Loucy (cell line): Measurements from ENCODE around the gene RCBTB1.

Experiments
- H2AFZ ChIP-seq: fragments of 200-600 bp; sonication (generic); 2 replicates; pipeline ENCODE4 v1.6.0; 2016; ENCODE audit warnings: antibody characterized with exemption, mild to moderate bottlenecking, low read length, moderate library complexity
- H3F3A ChIP-seq: fragments of 200-600 bp; 2 replicates; pipeline ENCODE4 v1.6.0; 2016; ENCODE audit warnings: antibody characterized with exemption, low read depth, mild to moderate bottlenecking
- H3K27me3 ChIP-seq: fragments of 200-600 bp; sonication (generic); 2 replicates; pipeline ENCODE4 v1.6.1; 2014; ENCODE audit warnings: low read length, mild to moderate bottlenecking; ENCODE audit not compliant: insufficient read depth, poor library complexity, severe bottlenecking
- H3K36me3 ChIP-seq: fragments of 200-600 bp; sonication (generic); 2 replicates; pipeline ENCODE4 v1.6.1; 2016; ENCODE audit warnings: low read length; ENCODE audit not compliant: insufficient read depth
- H3K4me1 ChIP-seq: fragments of 200-600 bp; sonication (generic); 2 replicates; pipeline ENCODE4 v1.5.1; 2014; ENCODE audit warnings: low read length, mild to moderate bottlenecking; ENCODE audit not compliant: insufficient read depth, poor library complexity, severe bottlenecking
- H3K4me2 ChIP-seq: fragments of 200-600 bp; sonication (generic); 2 replicates; pipeline ENCODE4 v1.6.0; 2014; ENCODE audit warnings: antibody characterized with exemption, low read length, low read depth, mild to moderate bottlenecking; ENCODE audit not compliant: poor library complexity, severe bottlenecking
- H3K4me3 ChIP-seq: fragments of 200-600 bp; sonication (generic); 2 replicates; pipeline ENCODE4 v1.5.1; 2014; ENCODE audit warnings: low read length, mild to moderate bottlenecking, mixed read lengths; ENCODE audit not compliant: poor library complexity, severe bottlenecking
- H3K79me2 ChIP-seq: fragments of 200-600 bp; sonication (generic); 2 replicates; pipeline ENCODE4 v1.6.1; 2014; ENCODE audit warnings: low read length; ENCODE audit not compliant: insufficient read depth
- H3K9ac ChIP-seq: fragments of 200-600 bp; sonication (generic); 2 replicates; pipeline ENCODE4 v1.6.0; 2014; ENCODE audit warnings: mild to moderate bottlenecking, low read depth, low read length, moderate library complexity; ENCODE audit not compliant: poor library complexity, severe bottlenecking
- H3K9me2 ChIP-seq: fragments of 200-600 bp; sonication (generic); replicated peaks from 2 replicates; pipeline ENCODE4 v1.6.1; 2016; ENCODE audit warnings: low read depth, low read length, mixed read lengths
- H3K9me3 ChIP-seq: fragments of 200-600 bp; sonication (generic); 2 replicates; pipeline ENCODE4 v1.6.1; 2014; ENCODE audit warnings: mild to moderate bottlenecking, antibody characterized with exemption, low read length, low read depth; ENCODE audit not compliant: insufficient read depth
- H4K20me1 ChIP-seq: fragments of 200-600 bp; sonication (generic); 2 replicates; pipeline ENCODE4 v1.6.0; 2014; ENCODE audit warnings: antibody characterized with exemption, low read length, mild to moderate bottlenecking; ENCODE audit not compliant: insufficient read depth, poor library complexity, severe bottlenecking
- CTCF ChIP-seq: fragments of 200-600 bp; sonication (generic); conservative IDR thresholded peaks from 2 replicates; pipeline ENCODE4 v1.5.1; 2014; ENCODE audit warnings: mild to moderate bottlenecking, antibody characterized with exemption, low read length
- EZH2phosphoT487 ChIP-seq: fragments of 200-600 bp; IDR thresholded peaks from 2 replicates; pipeline ENCODE4 v1.6.1; 2018; ENCODE audit warnings: antibody characterized with exemption, mild to moderate bottlenecking, moderate library complexity, borderline replicate concordance

Gene RCBTB1

GRCh38 chr13:49502954-49503353, 82.4 kb downstream of the RCBTB1 start:
- no peaks in the 10 kb centered on the region for H4K20me1 ChIP-seq
- no peaks in the 10 kb centered on the region for H3K27me3 ChIP-seq
- no peak overlapping the region for H2AFZ ChIP-seq
- H3K4me2 ChIP-seq: no peak overlapping the region
- H3K79me2 ChIP-seq: no peaks in the 10 kb centered on the region
- no peak overlapping the region for H3K9ac ChIP-seq
- H3K4me1 ChIP-seq: no peaks in the 10 kb centered on the region
- TF ChIP-seq CTCF (no peak), EZH2phosphoT487 (no peak)
- H3K36me3 ChIP-seq: no peaks in the 10 kb centered on the region
- H3F3A ChIP-seq: no peaks in the 10 kb centered on the region
- H3K4me3 ChIP-seq: no peak overlapping the region
- no peaks in the 10 kb centered on the region for H3K9me3 ChIP-seq
- no peaks in the 10 kb centered on the region for H3K9me2 ChIP-seq

DNA sequence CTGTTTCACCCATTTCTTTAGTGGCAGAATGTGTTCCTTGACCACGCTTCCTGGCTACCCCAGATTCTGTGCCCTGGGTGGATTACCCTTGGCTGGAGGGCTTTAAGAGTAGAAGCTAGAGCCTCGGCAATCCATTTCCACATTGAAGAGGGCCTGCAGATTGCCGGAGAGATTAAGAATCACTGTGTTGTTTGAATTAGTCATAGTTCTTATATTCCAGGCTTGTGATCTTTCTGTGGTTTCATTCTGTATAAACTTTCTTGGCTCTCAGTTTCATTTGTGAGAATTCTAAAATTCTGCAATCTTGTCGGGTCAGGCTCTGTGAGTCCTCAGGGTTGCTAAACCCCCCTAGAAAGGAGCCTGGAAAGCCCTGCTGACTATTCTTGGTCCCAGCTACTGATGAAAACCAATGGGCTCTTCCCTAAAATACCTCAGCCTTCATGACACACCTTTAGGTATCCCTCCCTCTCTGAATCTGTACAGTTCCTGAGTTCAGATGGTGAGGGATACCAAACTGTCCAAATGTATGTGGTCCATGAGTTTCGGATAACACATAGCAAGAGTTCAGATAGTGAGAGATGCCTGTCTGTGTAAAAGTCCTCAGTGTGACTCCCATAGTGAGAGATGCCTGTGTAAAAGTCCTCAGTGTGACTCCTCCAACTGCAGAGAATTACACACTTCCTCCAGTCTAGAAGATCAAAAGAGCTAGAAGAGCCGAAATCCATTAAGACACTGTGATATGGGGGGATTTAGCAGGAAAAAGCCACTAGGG, 85.3 kb downstream of the RCBTB1 start:
- H3K4me1 ChIP-seq: no peaks in the 10 kb centered on the region
- peaks cover 8% of the 10 kb centered on the region; the same call in 1 of the 2 replicates for H3F3A ChIP-seq
- H2AFZ ChIP-seq: no peak overlapping the region
- no peaks in the 10 kb centered on the region for H3K27me3 ChIP-seq
- no peaks in the 10 kb centered on the region for H3K9me3 ChIP-seq
- H3K4me3 ChIP-seq: no peak overlapping the region
- H3K36me3 ChIP-seq: no peaks in the 10 kb centered on the region
- H4K20me1 ChIP-seq: no peaks in the 10 kb centered on the region
- H3K79me2 ChIP-seq: no peaks in the 10 kb centered on the region
- no peak for TF ChIP-seq EZH2phosphoT487
- no peak for TF ChIP-seq CTCF
- H3K4me2 ChIP-seq: no peak overlapping the region
- H3K9ac ChIP-seq: no peak overlapping the region
- no peaks in the 10 kb centered on the region for H3K9me2 ChIP-seq

DNA sequence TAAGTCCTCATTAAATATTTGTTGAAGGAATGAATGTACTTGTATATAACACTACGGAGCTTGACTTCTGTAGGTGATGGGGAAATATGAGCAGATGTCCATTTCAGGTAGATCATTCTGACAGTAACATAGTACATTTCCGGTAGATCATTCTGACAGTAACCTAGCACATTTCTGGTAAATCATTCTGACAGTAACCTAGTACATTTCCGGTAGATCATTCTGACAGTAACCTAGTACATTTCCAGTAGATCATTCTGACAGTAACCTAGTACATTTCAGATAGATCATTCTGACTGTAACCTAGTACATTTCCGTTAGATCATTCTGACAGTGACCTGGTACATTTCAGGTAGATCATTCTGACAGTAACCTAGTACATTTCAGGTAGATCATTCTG, 87.2 kb downstream of the RCBTB1 start:
- Histone ChIP-seq H3K4me1 (peaks cover 9% of the 10 kb centered on the region), H3K4me3 (no peak overlapping the region), H3K9me2 (no peaks in the 10 kb centered on the region), H2AFZ (no peak overlapping the region), H3K4me2 (no peak overlapping the region), H3K9me3 (no peaks in the 10 kb centered on the region), H3K9ac (no peak overlapping the region), H4K20me1 (no peaks in the 10 kb centered on the region), H3K36me3 (no peaks in the 10 kb centered on the region), H3K27me3 (no peaks in the 10 kb centered on the region), H3K79me2 (no peaks in the 10 kb centered on the region), H3F3A (peaks cover 8% of the 10 kb centered on the region; the same call in 1 of the 2 replicates)
- TF ChIP-seq CTCF: no peak
- TF ChIP-seq EZH2phosphoT487: no peak
